ENCODE results near the gene TFF3.
"Not testable (repeated sequence)": the region's sequence is repeated elsewhere in the genome, so short reads cannot be mapped to it uniquely, and the experiment has no call there.

DNA sequence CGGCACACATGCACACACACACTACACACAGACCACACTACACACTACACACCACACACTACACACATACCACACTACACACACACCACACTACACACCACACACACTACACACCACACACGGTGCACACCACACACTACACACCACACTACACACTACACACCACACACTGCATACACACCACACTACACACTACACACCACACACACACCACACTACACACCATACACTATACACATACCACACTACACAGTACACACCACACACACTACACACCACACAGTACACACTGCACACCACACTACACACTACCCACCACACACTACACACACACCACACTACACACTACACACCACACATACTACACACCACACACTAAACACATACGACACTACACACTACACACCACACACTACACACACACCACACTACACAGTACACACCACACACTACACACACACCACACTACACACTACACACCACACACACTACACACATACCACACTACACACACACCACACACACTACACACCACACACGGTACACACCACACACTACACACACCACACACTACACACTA lies 22.6 kb downstream of the TFF3 start:
- TF ChIP-seq, protein P1, sequence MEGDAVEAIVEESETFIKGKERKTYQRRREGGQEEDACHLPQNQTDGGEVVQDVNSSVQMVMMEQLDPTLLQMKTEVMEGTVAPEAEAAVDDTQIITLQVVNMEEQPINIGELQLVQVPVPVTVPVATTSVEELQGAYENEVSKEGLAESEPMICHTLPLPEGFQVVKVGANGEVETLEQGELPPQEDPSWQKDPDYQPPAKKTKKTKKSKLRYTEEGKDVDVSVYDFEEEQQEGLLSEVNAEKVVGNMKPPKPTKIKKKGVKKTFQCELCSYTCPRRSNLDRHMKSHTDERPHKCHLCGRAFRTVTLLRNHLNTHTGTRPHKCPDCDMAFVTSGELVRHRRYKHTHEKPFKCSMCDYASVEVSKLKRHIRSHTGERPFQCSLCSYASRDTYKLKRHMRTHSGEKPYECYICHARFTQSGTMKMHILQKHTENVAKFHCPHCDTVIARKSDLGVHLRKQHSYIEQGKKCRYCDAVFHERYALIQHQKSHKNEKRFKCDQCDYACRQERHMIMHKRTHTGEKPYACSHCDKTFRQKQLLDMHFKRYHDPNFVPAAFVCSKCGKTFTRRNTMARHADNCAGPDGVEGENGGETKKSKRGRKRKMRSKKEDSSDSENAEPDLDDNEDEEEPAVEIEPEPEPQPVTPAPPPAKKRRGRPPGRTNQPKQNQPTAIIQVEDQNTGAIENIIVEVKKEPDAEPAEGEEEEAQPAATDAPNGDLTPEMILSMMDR (IDR thresholded peaks at IDR 0.05): not testable (repeated sequence)
- not testable (repeated sequence) for TF ChIP-seq EZH2, EZH2phosphoT487 (IDR thresholded peaks at IDR 0.05)
